Fibroblast of villous mesenchyme (primary cell): ENCODE results near the gene STARD10. TPM values are rescaled to one million over a fixed set of nuclear protein-coding genes. Genes with fewer than 3 reads are reported as not detected.
"Not testable (repeated sequence)": the region's sequence is repeated elsewhere in the genome, so short reads cannot be mapped to it uniquely, and the experiment has no call there.

ENCODE experiments used
- DNase-seq: peaks from one replicate; pipeline ENCODE4 v3.0.0-alpha.2; 2010; ENCODE audit warnings: low read depth
- H3K4me3 ChIP-seq: 2 replicates; pipeline ENCODE4 v1.5.1; 2011; ENCODE audit warnings: low read depth, mild to moderate bottlenecking, low read length
- CTCF ChIP-seq: IDR thresholded peaks from 2 replicates; pipeline ENCODE4 v1.5.1; 2012; ENCODE audit warnings: low read depth, mild to moderate bottlenecking, low read length; ENCODE audit not compliant: insufficient read depth
- total RNA-seq: library from RNA; depleted of rRNA; stranded (reverse); fragments of >200 nt; gene quantifications from 2 replicates; pipeline ENCODE4 v1.2.3, GENCODE V29; 2012

Gene STARD10
- total RNA-seq, 1 donor, result 34.5 TPM

DNA sequence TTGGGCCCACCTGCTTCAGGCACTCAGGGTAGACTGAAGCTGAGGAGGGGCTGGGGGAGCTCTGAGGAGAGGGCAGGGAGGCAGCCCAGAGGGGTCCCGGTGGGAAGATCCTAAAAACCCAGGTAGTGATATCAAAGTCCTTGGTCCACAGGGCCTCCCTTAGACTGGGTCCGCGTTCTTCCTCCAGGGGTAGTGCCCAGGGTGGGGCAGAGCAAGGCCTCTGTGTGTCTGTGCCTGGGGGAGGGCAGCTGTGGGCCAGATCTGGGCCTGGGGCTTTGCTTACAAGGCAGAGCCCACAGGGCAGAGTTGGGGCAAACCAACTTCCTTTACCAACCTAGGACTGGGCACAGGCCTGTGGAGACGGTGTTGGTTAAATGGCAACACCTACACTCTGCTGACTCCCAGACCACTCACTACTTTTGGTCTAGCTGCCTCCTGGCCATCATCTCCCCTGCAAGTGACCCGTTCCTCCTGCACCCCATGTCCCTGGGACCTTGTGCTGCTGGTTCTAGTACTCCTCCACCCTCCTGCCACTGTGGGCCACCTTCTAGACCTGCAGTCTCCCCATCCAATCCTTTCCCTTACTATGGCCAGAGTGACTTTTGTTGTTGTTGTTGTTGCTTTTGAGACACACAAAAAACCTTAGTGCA lies 36.2 kb upstream of the STARD10 start:
- no peak for DNase-seq
- TF ChIP-seq CTCF, result no peak
- no peak overlapping the region for H3K4me3 ChIP-seq

DNA sequence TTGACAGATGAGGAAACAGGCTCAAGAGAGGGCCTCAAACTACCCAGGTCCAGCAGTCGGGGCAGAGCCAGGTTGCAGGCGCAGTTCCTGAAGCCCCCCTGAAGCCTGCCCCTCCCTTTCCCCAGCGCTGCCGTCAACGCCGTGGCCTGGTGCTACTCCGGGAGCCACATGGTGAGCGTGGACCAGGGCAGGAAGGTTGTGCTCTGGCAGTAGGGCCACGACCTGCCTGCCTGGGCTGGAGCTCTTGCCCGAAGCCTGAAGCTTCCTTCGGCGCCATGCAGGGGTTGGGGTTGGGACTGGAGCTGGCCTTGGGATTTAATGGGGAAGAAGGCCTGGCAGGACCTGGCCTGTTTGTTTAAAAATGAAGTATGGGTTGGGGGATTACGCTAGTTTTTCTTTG lies 35.3 kb upstream of the STARD10 start:
- H3K4me3 ChIP-seq, result no peak overlapping the region
- no peak for DNase-seq
- TF ChIP-seq CTCF, result no peak

DNA sequence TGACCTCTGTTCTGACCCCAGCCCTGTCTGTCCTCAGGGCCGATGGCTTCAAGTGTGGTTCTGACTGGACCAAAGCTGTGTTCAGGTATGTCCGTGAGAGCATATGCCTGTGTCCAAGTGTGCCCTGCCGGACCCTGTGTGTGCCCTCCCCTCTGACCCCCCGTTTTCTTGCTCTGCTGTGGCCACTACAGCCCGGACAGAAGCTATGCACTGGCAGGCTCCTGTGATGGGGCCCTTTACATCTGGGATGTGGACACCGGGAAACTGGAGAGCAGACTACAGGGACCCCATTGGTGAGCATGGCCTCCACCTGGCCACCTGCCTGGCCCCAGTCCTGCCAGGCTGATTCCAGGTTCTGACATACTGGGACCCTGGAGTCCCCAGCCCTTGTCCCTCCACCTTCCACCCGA lies 34.9 kb upstream of the STARD10 start:
- no peak for TF ChIP-seq CTCF
- H3K4me3 ChIP-seq, result no peak overlapping the region
- DNase-seq, result no peak

GRCh38 chr11:72828081-72828567 lies 34.3 kb upstream of the STARD10 start:
- no peak for TF ChIP-seq CTCF
- DNase-seq, result peak; percentile 74

GRCh38 chr11:72827656-72828055 lies 33.8 kb upstream of the STARD10 start:
- not testable (repeated sequence) for DNase-seq, H3K4me3 ChIP-seq

More at GRCh38 chr11:72828081-72828567, 34.3 kb upstream of the STARD10 start:
- H3K4me3 ChIP-seq, result no peak overlapping the region

- no peak for DNase-seq
- TF ChIP-seq CTCF, result no peak
- H3K4me3 ChIP-seq, result no peak overlapping the region
These were observed 33.2 kb upstream of the STARD10 start for GRCh38 chr11:72826942-72827480.

DNA sequence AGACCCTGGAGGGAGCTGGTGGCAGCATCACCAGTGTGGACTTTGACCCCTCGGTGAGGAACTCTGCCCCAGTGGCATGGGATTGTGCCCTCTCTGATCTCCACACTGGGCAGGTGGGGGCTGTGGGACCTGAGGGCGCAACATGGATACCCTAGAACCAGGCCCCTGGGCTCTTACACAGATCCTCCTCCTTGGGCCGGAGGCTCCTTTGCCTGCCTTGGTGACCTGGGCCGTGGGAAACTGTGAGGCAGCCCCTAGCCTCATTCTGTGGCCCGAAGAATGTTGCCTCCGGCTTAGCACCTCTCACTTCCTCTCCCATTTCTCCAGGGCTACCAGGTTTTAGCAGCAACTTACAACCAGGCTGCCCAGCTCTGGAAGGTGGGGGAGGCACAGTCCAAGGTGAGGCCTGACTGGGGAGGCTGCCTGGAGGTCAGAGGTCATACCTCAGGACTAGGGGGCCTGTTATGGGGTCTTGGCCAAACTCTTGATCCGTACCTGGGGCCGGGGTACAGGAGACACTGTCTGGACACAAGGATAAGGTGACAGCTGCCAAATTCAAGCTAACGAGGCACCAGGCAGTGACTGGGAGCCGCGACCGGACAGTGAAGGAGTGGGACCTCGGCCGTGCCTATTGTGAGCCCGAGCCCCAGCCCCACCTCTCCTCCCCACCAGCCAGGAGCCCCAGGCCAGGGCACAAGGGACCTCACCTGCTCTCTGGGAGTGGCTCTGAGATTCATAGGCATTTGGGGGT lies 32.5 kb upstream of the STARD10 start:
- no peak for DNase-seq
- TF ChIP-seq CTCF, result no peak

More for the DNA sequence above, 32.5 kb upstream of the STARD10 start:
- no peak overlapping the region for H3K4me3 ChIP-seq
